HCT116 (cell line): ENCODE measurements around the gene PTPRZ1. TPM values are rescaled to one million over a fixed set of nuclear protein-coding genes. Genes with fewer than 3 reads are reported as not detected.

Experiments
- ATAC-seq: fragments of 200-7000 bp; cut with Tn5 transposase; 2 replicates; pipeline ENCODE4 v1.9.1; 2020; ENCODE audit warnings: mild to moderate bottlenecking, moderate library complexity
- BruUV-seq: library from RNA; stranded (reverse); fragments of 400-500 nt; replicated peaks from 2 replicates; lab custom pipeline; 2021; lab: Mats Ljungman, UMichigan
- CTCF ChIA-PET: fragments of 300-600 bp; sonication (Branson Sonifier 250); formaldehyde crosslinking; loops from one replicate; lab custom pipeline; 2021; ENCODE audit warnings: antibody characterized with exemption; lab: Charles Lee
- POLR2A ChIA-PET: fragments of 300-600, 350-600 bp; sonication (Branson Sonifier 250); formaldehyde crosslinking; loops from one replicate; lab custom pipeline; 2021; ENCODE audit warnings: antibody characterized with exemption; lab: Charles Lee
- RAD21 ChIA-PET, 2 experiments: fragments of 300-600 bp; sonication (Branson Sonifier 250); formaldehyde crosslinking; loops; one replicate each; lab custom pipeline; 2023; ENCODE audit warnings: low total read pairs in 2 of 2; ENCODE audit not compliant: uncharacterized antibody in 2 of 2, unreplicated experiment in 2 of 2, low non-redundant PET in 1 of 2; lab: Charles Lee
- DNase-seq: peaks from one replicate; pipeline ENCODE4 v3.0.0-alpha.2; 2010; ENCODE audit warnings: low read depth, low spot score
- H2AFZ ChIP-seq: fragments of 200-600 bp; shearing (Covaris generic), sonication (generic); 2 replicates; pipeline ENCODE4 v1.6.1; 2017; ENCODE audit warnings: low read depth, mixed run types, mixed read lengths, antibody characterized with exemption, low read length; ENCODE audit not compliant: poor library complexity, severe bottlenecking
- H3K27ac ChIP-seq: 2 replicates; pipeline ENCODE4 v1.5.1; 2012; ENCODE audit warnings: low read depth, low read length
- H3K27me3 ChIP-seq: fragments of 200-600 bp; sonication (generic); 2 replicates; pipeline ENCODE4 v1.6.1; 2016; ENCODE audit warnings: mixed run types, low read length, mixed read lengths; ENCODE audit not compliant: insufficient read depth
- H3K36me3 ChIP-seq, 2 experiments: fragments of 200-500 bp in 1 of 2; fragments of 200-600 bp in 1 of 2; sonication (Bioruptor generic) in 1 of 2; sonication (generic) in 1 of 2; 2 replicates each; pipeline versions ENCODE4 v1.5.1 to v1.6.1; 2014 to 2016; ENCODE audit warnings: low read length in 2 of 2, inconsistent platforms in 1 of 2, mixed read lengths in 1 of 2, mixed run types in 1 of 2; ENCODE audit not compliant: insufficient read depth in 2 of 2, control insufficient read depth in 1 of 2
- H3K4me1 ChIP-seq, 2 experiments: fragments of 200-600 bp in 1 of 2; sonication (generic) in 1 of 2; 2 replicates each; pipeline versions ENCODE4 v1.5.1 to v1.6.1; 2012 to 2017; ENCODE audit warnings: low read length in 2 of 2, inconsistent platforms in 1 of 2, mild to moderate bottlenecking in 1 of 2, mixed read lengths in 1 of 2, mixed run types in 1 of 2, moderate library complexity in 1 of 2; ENCODE audit not compliant: insufficient read depth in 2 of 2, control insufficient read depth in 1 of 2
- H3K4me2 ChIP-seq: fragments of 200-600 bp; sonication (generic); 2 replicates; pipeline ENCODE4 v1.6.1; 2017; ENCODE audit warnings: mixed run types, low read length, mixed read lengths
- H3K4me3 ChIP-seq, 2 experiments: fragments of 200-600 bp in 1 of 2; sonication (generic) in 1 of 2; replicated peaks in 1 of 2; 2 replicates each; pipeline ENCODE4 v1.5.1; 2011 to 2016; ENCODE audit warnings: low read length in 2 of 2, control low read depth in 1 of 2, low read depth in 1 of 2, mild to moderate bottlenecking in 1 of 2, mixed read lengths in 1 of 2, mixed run types in 1 of 2
- H3K79me2 ChIP-seq: fragments of 200-600 bp; sonication (generic); 2 replicates; pipeline ENCODE4 v1.6.1; 2017; ENCODE audit warnings: mild to moderate bottlenecking, mixed run types, low read length, moderate library complexity, mixed read lengths; ENCODE audit not compliant: insufficient read depth
- H3K9ac ChIP-seq: fragments of 200-600 bp; sonication (generic); 2 replicates; pipeline ENCODE4 v1.6.1; 2016; ENCODE audit warnings: low read length, mixed read lengths
- H3K9me2 ChIP-seq: fragments of 200-600 bp; sonication (generic), shearing (Covaris generic); 2 replicates; pipeline ENCODE4 v1.6.1; 2017; ENCODE audit warnings: mixed run types, mild to moderate bottlenecking, moderate library complexity; ENCODE audit not compliant: insufficient read depth
- H3K9me3 ChIP-seq, 2 experiments: fragments of 200-500 bp in 1 of 2; fragments of 200-600 bp in 1 of 2; sonication (Bioruptor generic) in 1 of 2; sonication (generic) in 1 of 2; 2 replicates each; pipeline ENCODE4 v1.6.1; 2014 to 2017; ENCODE audit warnings: low read length in 2 of 2, mixed read lengths in 2 of 2, inconsistent platforms in 1 of 2, low read depth in 1 of 2, mild to moderate bottlenecking in 1 of 2, mixed run types in 1 of 2, moderate library complexity in 1 of 2; ENCODE audit not compliant: control insufficient read depth in 1 of 2, insufficient read depth in 1 of 2
- H4K20me1 ChIP-seq: fragments of 200-600 bp; sonication (generic), shearing (Covaris generic); 2 replicates; pipeline ENCODE4 v1.6.1; 2017; ENCODE audit warnings: mixed run types, mild to moderate bottlenecking, moderate library complexity; ENCODE audit not compliant: insufficient read depth
- CTCF ChIP-seq, 3 experiments: fragments of 200-600 bp in 1 of 3; sonication (generic) in 1 of 3; IDR thresholded peaks in 2 of 3; conservative IDR thresholded peaks in 1 of 3; 2 replicates each; pipeline ENCODE4 v1.5.1; 2012 to 2017; ENCODE audit warnings: low read depth in 2 of 3, low read length in 2 of 3, antibody characterized with exemption in 1 of 3, borderline replicate concordance in 1 of 3, control low read depth in 1 of 3, mild to moderate bottlenecking in 1 of 3, mixed read lengths in 1 of 3, mixed run types in 1 of 3, moderate library complexity in 1 of 3; ENCODE audit not compliant: insufficient read depth in 1 of 3
- ELF1 ChIP-seq: IDR thresholded peaks from 2 replicates; pipeline ENCODE4 v1.6.1; 2012; ENCODE audit warnings: low read depth, borderline replicate concordance
- EZH2 ChIP-seq: fragments of 200-600 bp; sonication (generic); IDR thresholded peaks from 2 replicates; pipeline ENCODE4 v1.6.1; 2017; ENCODE audit warnings: antibody characterized with exemption, mixed run types
- EZH2phosphoT487 ChIP-seq: fragments of 200-600 bp; IDR thresholded peaks from 2 replicates; pipeline ENCODE4 v1.6.1; 2018; ENCODE audit warnings: antibody characterized with exemption, borderline replicate concordance
- MAX ChIP-seq: IDR thresholded peaks from 2 replicates; pipeline ENCODE4 v1.6.1; 2012
- POLR2AphosphoS5 ChIP-seq: IDR thresholded peaks from 2 replicates; pipeline ENCODE4 v1.6.1; 2011; ENCODE audit warnings: mild to moderate bottlenecking, low read depth, low read length, moderate library complexity
- SIN3A ChIP-seq: IDR thresholded peaks from 2 replicates; pipeline ENCODE4 v1.6.1; 2012; ENCODE audit warnings: low read depth
- SP1 ChIP-seq: IDR thresholded peaks from 2 replicates; pipeline ENCODE4 v1.6.1; 2012; ENCODE audit warnings: low read depth
- ZBTB33 ChIP-seq: IDR thresholded peaks from 2 replicates; pipeline ENCODE4 v1.6.1; 2011; ENCODE audit warnings: mild to moderate bottlenecking, low read length, moderate library complexity; ENCODE audit not compliant: insufficient replicate concordance; ENCODE audit errors: extremely low read depth
- ZFX ChIP-seq: fragments of 450-650 bp; IDR thresholded peaks from 2 replicates; pipeline ENCODE4 v1.6.1; 2017
- intact Hi-C: fragments of 100-400 bp; cut with micrococcal nuclease; formaldehyde crosslinking; loops from 2 replicates; pipeline ENCODE4 v1.10.0; 2022
- total RNA-seq: library from RNA; stranded (reverse); gene quantifications from one replicate; pipeline ENCODE4 v1.2.1, GENCODE V29; 2021; ENCODE audit not compliant: unreplicated experiment

Gene PTPRZ1
- total RNA-seq, 1 experiment from 2014 or later = 0.25 TPM

- no TSS peak for BruUV-seq
- intact Hi-C loops = no loop called here
- DNase-seq (no peak), ATAC-seq (no peak)
- RAD21 ChIA-PET = no interaction called here
- Histone ChIP-seq H3K9me3 (no peaks in the 10 kb centered on the region), H2AFZ (no peak overlapping the region), H4K20me1 (no peaks in the 10 kb centered on the region), H3K27ac (no peak overlapping the region), H3K36me3 (no peaks in the 10 kb centered on the region), H3K79me2 (no peaks in the 10 kb centered on the region), H3K4me2 (no peak overlapping the region), H3K9me2 (no peaks in the 10 kb centered on the region), H3K4me1 (no peaks in the 10 kb centered on the region), H3K27me3 (no peaks in the 10 kb centered on the region), H3K9ac (no peak overlapping the region)
- POLR2A ChIA-PET = no interaction called here
- TF ChIP-seq EZH2phosphoT487 (no peak), SIN3A (no peak), ZBTB33 (no peak), POLR2AphosphoS5 (no peak), MAX (no peak), CTCF (IDR thresholded peaks at IDR 0.05 in 2 of 3, conservative IDR thresholded peaks at IDR 0.05 in 1 of 3; ENCODE audit: borderline replicate concordance in 1 of 3, insufficient read depth in 1 of 3, low read depth in 2 of 3, low read length in 2 of 3) (no peak), ZFX (no peak), EZH2 (no peak), SP1 (no peak), ELF1 (no peak)
- TF ChIP-seq, all 23 proteins: peak for 0
- CTCF ChIA-PET = interaction anchor here (2.4 kb wide), 1 partner anchor 163 kb away, joined by 5 read pairs; no protein-coding TSS in a partner anchor
- no peak overlapping the region for H3K4me3 ChIP-seq
These were observed 41.2 kb upstream of the PTPRZ1 start for GRCh38 chr7:121831801-121832200.
